GM08714 (cell line): Measurements from ENCODE around the gene PPM1M.
A peak's percentile ranks its signal among the peaks of the same experiment; 100 is the strongest.

Experiments used
- H3K4me3 ChIP-seq: fragments of 200-500 bp; sonication (Bioruptor generic); 2 replicates; pipeline ENCODE4 v1.5.1; 2014; ENCODE audit warnings: mild to moderate bottlenecking, low read length, inconsistent platforms
- ZNF274 ChIP-seq: IDR thresholded peaks from 2 replicates; pipeline ENCODE4 v1.6.1; 2012; ENCODE audit warnings: mild to moderate bottlenecking, low read depth, low read length

Gene PPM1M

DNA sequence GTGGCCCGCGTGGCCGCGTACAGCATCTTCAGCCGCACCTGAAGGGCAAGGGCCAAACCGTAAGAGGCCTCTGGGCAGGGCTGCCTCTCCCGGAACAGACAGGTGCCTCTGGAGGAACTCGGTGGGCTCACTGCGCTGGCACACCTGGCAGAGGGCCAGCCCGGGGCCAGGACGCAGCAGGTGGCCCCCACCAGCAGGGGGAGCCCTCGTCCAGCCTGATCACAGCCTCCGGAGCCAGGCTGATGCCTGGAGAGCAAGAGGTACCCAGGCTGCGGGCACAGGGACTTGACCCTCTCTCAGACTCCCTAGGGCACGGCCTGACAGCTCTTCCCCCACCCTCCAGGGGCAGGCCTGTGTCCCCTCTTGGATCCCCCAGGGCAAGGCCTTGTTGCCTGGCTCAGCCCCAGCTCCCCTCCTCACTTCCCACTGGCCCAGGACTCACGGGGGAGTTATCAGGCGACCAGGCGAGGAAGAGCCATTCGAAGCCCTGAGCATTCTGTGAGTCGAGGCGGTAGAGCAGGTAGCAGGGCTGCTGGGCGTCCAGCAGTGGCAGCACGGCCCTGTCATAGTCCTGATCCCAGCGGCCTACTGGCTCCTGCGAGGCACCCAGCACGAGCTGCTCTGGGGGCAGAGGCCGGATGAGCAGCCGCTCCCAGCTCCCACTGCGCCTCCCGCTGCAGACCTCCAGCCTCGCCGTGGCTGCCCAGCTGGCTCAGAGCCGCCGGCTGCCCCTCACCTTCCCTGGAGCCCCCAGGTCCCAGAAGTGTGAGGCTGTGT lies 13.9 kb upstream of the PPM1M start:
- no peak for TF ChIP-seq ZNF274
- H3K4me3 ChIP-seq = no peak overlapping the region

DNA sequence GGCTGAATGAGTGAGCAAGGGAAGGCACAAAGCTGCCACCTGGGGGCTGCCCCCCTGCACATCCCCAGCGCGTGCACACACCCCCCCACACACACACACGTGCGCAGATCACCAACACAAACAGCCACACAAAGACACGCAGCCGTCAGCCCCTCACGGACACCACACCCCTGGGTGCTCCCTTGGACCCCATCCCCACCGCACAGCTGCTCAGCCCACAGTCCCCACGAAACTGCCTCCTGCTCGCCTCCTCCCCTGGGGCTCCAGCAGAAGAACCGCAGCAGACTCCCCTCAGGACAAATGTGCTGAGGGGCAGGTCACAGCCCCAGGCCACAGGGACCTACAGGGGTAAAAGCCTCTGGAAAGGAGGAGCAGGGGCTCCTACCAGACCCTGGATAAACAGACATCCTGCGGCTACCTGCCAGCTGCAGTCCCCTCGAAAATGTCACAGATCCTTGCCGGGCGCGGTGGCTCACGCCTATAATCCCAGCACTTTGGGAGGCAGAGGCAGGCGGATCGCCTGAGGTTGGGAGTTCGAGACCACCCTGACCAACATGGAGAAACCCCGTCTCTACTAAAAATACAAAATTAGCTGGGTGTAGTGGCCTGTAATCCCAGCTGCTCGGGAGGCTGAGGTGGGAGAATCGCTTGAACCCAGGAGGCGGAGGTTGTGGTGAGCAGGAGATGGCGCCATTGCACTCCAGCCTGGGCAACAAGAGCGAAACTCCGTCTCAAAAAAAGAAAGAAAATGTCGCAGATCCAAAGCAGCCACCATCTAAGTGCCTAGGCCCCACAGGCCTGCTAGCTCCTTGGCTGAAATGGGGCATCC lies 13.1 kb upstream of the PPM1M start:
- no peak overlapping the region for H3K4me3 ChIP-seq
- TF ChIP-seq ZNF274 = no peak

DNA sequence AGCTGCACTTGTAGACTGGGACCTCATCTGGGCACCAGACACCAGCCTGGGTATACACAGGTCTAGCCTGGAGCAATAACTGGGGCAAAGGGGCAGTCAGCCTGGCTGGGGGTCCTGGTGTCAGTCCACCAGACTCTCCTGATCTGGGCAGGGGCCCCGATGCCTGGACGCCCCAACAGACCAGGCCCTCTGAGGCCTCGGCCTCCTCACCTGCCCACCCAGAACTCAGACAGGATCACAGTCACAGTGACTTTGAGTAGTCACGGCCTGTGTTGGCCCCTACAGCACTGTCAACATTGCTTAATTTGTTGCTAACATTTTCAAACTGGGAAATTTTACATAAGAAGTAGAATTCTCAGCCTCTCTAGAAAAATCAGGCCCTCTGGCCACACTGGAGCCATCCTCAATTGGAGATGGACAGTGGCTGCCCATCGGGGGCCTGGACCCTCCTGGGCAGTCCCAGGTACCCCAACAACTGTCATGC lies 12.4 kb upstream of the PPM1M start:
- no peak overlapping the region for H3K4me3 ChIP-seq
- no peak for TF ChIP-seq ZNF274

DNA sequence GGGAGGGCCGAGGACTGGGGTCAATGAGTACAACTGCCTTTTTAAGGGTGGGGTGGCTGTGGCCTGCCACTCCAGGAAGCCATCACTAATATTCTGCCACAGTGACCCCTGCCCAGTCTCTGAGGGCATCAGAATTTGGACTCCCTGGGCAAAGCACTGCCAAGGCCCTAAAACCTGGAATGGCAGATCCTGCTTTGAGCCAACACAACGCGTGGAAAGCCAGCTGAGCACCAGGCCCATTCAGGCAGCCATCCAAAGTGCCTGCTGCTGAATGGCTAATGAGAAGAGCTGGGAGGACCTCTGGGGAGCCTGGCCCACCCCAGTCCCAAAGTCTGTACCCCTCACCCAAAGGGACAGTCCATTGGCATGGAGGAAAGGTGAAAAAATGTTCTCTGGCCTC lies 11.6 kb upstream of the PPM1M start:
- H3K4me3 ChIP-seq = no peak overlapping the region
- TF ChIP-seq ZNF274 = no peak

DNA sequence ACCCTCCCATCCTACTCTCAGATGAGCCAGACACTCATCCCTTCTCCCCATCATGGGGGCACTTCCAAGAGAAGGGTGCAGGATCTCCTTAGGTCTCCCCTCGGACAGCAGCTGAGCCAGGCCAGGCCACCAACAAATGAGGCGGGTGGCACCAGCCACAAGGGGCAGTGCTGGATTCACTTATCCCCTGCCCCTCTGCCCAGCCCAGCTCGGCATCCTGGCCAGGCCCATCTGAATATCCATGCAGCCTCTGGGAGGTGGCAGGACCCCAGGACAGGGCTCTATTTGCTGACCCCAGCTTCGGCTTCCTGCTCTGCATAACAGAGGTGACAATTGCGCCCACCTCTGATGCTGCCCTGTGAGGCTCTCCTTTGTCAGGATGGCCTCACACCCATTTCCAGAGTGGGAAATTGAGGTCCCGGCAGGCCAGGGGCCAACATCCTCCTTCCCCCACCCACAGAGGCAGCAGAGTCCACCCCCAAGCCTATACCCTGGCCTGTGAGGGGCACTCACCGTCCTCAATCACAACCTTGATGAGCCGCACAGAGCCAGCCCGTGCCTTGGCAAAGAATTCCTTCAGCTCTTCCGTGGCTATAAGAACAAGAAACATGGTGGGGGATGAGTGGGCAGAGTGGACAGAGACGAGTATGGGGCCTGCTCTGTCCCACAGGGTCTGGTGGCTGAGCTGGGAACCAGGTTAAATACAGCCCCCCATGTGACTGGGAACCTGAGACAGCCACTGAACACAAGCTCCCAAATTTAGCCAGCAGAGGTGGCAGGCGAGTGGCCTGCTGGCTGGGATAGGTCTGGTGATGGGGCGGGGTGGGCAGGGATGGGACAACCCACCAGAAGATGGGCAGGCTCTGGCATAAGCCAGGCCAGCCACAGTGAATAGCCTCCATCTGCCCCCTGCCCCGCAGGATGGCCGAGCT lies 10.8 kb upstream of the PPM1M start:
- no peak overlapping the region for H3K4me3 ChIP-seq
- no peak for TF ChIP-seq ZNF274

DNA sequence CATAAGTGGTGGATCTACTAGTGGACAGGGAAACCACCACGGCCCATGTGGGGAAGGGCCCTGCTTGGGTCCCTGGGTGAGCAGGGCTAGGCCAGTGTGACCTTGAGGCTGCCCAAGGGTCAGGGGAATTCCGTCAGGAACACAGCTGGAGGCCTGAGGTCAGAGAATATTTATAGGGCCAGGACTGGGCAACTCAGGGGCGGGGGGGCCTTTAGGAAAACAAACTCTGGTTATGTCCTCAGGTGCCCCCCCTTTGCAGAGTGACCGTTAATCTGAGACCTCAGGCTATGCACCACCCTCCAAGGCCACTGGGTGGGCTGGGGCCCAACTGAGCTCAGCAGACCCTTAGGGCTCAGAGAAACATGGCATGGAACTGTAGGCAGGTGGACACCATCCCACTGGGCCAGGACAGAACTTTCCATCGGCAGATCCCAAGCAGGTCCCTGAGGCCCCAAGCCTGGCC lies 9.1 kb upstream of the PPM1M start:
- TF ChIP-seq ZNF274 = no peak
- H3K4me3 ChIP-seq = no peak overlapping the region

DNA sequence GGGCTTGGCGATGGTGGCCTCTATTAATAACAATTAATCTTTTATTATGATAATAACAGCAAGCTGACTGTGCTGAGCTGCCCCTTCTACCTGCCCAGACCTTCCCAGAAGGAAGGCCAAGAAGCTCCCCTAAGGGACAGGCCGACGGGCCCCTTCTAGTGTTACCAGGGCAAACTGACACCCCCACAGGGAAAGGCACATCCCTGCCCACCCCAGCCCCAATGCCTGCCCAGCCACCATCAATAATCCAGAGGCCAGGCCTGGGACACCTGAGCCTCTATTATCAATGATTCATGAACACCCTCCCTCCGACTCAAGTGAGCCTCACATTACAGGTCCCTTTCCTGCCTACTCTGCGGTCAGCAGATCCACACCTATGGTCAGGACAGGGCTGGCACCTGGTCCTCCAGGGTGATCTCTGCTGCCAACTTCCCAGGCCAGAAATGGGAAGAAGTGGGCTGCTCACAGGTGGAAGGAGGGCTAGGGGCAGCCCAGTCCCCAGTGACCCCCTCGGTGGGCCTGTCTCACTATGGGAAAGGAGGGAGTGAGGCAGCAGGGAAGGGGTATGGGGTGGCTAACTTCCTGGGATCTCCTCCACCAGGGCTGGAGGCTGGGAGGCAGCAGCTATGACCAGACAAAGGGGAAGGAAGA lies 8.4 kb upstream of the PPM1M start:
- H3K4me3 ChIP-seq = no peak overlapping the region
- TF ChIP-seq ZNF274 = no peak

DNA sequence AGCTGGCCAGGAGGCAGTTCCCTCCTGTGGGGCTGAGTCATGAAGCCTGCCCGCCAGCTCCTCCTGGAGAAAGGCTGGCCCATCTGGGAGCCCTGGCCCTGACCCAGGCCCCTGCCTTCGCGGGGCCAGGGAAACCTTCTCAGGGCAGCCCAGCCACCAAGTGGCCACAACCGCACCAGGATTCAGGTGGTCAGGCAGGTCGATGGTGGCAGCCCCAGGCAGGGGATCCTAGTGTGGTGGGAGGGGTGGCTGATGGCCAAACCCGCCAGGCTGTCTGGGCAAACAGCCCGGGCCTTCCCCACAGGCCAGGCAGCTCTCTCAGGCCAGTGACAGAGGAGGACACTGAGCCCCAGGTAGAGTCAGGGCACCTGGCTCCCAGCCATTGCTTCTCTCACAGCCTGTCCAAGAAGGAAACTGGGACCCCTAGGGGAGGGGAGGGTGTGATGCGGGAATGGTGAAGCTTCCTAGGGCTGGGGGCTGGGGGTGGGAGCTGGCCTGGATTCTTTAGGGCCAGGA lies 7.8 kb upstream of the PPM1M start:
- H3K4me3 ChIP-seq = peak overlapping the region; percentile 77; the same call in 1 of the 2 replicates
- TF ChIP-seq ZNF274 = no peak

DNA sequence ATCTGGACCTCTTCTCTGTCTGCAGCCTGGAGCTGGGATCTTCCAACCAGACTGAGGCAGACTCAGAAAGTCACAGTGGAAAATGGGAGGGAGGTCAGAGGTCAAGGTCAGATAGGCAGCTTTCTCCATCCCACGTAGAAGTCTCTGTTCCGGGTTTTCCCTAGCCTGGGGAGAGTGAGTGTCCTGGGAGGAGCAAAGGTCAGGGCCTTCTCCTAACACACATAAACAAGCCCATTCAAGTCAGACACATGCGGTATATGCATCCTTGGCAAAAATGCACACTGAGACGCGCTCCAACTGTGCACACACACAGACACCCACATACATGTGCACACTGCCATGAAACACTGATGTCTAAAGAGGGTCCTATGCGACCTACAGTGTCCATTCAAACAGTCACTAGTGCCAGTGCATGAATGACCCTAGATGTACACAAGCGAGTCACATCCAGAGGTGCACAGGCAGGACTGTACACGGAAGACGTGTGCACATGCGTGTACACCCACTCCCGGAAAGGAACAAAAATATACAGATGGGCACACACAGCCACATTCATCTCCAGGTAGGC lies 7.3 kb upstream of the PPM1M start:
- TF ChIP-seq ZNF274 = no peak
- peak overlapping the region; percentile 77 for H3K4me3 ChIP-seq

DNA sequence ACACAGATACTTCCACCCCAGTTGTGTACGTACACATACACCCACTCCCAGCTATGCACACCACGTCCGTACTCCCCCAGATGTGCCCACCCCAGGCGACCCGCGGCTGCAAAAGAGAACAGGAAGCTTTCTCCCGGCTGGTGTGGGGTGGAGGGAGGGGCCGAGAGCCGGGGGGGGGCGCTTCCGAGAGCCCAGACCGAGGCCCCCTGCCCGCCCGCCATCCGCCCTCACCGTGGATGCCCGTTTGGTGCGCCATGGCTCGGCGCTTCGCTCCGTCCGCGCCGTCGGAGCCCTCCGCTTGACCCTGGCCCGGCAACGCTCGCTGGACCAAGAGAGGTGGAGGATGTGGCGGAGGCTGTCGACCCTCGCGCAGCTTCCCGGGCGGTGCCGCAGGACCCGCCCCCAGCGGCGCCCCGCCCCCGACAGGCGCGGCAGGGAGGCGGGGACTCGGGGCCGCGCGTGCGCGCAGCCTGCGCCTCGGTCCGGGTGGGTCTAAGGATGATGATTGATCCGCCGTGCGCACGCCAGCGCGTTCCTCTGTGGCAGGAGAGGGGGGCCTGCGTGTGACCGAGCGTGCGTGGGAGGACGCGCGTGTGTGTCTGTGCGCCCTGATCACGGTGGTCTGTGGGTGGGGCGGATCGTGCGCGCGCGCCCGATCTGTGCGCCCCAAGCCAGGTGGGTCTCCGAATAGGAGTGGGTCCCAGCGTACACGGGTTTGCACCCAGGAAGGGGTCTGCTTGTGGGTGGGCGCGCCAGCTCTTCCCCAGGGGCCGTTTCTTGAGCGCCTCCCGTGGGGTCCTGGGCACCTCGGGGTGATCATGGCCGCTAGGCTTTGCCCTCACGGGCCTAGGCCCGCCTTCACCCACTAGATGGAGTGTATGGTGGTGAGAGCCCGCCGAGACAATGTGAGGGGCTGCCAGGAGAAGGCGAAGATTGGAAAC lies 6.5 kb upstream of the PPM1M start, which contains the start of gene TWF2:
Gene TWF2 (minus strand): TSS at position 398 of the 941 bp plus-strand sequence. CDS start 142 bp downstream, at position 256.
- TF ChIP-seq ZNF274 = no peak
- H3K4me3 ChIP-seq = peak within 1 kb of the TSS; percentile 77

DNA sequence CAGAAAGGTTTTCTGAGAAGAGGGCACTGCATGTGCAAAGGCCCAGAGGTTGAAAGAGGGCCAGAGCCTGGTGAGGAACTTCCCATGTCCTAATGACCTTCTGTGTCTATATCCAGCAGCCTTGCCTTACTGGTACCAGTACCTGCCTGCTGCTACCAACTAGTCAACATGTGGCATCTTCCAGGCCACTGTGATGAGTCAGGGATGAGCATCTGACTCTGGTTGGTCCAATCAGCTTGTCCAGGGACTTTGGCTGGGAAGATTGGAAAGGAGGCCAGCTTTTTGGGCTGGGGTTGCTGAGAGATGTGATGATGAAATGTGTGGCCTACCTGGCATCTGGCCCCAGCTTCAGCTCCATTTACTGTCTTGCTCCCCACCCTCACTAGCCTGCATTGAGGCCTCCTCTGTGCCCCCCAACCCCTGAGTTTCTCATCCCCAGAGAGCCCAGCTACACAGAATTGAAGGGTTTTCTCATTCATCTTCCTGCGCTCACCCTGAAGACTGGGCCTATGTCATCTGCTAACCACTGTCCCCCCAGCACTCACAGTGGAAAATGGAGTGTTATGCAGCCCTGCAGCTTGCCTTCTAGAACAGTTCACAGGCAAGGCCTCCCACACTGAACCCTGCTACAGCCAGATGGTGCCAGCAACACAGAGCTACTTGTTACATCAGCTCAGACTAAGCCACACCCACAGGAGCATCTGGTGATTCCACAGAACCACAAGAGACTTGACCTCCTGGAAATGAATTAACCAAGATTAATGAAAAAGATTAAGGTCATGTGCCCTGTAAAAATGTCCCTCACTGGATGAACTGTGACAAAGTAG lies 5.3 kb upstream of the PPM1M start:
- peak overlapping the region; percentile 77; the same call in 1 of the 2 replicates for H3K4me3 ChIP-seq
- no peak for TF ChIP-seq ZNF274
